ENCODE measurements around the gene STPG4.

Gene STPG4

DNA sequence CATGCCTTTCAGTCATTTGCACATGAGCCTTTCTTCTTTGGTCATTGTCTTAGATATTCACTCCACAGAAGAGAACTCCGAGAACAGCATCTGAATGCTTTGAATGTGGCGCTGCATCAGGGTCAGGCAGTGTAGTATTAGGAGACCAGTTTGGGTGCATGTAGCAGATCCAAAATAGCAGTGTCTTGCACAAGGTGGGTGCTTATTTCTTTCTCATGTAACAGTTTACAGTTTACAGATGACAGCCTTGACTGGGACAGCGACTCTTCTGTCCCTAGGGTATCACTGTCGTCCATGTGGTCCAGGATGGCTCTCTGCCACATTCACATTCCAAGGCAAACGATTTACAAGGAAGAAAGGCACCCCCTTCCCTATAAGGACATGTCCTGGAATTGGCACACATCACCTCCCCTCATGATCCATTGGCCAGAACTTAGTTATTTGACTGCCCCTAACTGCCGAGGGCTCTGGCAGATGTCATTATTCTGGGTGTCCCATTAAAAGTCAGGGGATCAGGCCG lies 101.0 kb downstream of the STPG4 start:
- Histone ChIP-seq H3K9me3 (ENCODE audit: control insufficient read depth, insufficient read depth, low read length) (no peaks in the 10 kb centered on the region), H3K36me3 (ENCODE audit: control insufficient read depth, insufficient read depth, low read length) (peaks cover 15% of the 10 kb centered on the region), H3K27me3 (ENCODE audit: control insufficient read depth, insufficient read depth, low read length) (no peaks in the 10 kb centered on the region), H3K9ac (ENCODE audit: low read depth, low read length) (no peak overlapping the region), H3K4me1 (ENCODE audit: control insufficient read depth, insufficient read depth, low read length) (peaks cover 4% of the 10 kb centered on the region), H3K4me3 (ENCODE audit: low read depth, low read length) (no peak overlapping the region)

DNA sequence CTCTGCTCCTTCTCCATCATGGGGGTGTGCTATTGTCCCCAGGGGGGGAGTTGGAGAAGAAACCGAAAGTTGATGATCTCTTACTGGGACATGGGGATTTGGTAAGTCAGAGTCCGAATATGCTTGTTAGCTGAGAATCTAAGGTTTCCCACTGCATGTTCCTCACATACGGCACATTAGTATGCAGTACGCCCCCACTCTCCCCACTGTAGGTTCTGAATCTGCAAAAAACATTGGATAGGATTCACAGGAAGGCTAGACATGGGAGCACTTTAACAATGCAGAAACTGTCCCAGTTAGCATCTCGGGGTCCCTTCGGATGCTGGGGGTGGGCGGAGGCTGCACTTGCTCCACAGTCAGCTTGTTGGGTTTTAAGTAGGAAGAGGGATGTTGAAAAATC lies 102.3 kb downstream of the STPG4 start:
- Histone ChIP-seq H3K4me1 (ENCODE audit: control insufficient read depth, insufficient read depth, low read length) (peaks cover 4% of the 10 kb centered on the region), H3K36me3 (ENCODE audit: control insufficient read depth, insufficient read depth, low read length) (peaks cover 16% of the 10 kb centered on the region), H3K4me3 (ENCODE audit: low read depth, low read length) (no peak overlapping the region), H3K9me3 (ENCODE audit: control insufficient read depth, insufficient read depth, low read length) (no peaks in the 10 kb centered on the region), H3K9ac (ENCODE audit: low read depth, low read length) (no peak overlapping the region), H3K27me3 (ENCODE audit: control insufficient read depth, insufficient read depth, low read length) (no peaks in the 10 kb centered on the region)

DNA sequence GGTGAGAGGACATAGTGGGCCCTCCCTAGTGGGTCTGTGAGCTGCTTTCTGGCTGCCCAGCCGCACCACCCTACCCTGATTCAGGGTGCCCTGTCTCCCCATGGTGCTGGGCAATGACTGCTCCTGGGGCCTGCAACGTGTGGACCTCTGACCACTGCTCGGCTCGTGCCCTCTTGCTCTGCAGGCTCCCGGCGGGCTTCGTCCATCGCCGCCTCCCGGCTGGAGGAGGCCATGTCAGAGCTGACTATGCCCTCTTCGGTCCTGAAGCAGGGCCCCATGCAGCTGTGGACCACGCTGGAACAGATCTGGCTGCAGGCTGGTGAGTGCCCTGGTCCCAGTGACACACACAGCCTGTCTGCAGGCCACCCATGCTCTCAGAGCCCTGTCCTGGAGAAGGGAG lies 103.5 kb downstream of the STPG4 start:
- Histone ChIP-seq H3K27me3 (ENCODE audit: control insufficient read depth, insufficient read depth, low read length) (no peaks in the 10 kb centered on the region), H3K36me3 (ENCODE audit: control insufficient read depth, insufficient read depth, low read length) (peaks cover 19% of the 10 kb centered on the region), H3K9me3 (ENCODE audit: control insufficient read depth, insufficient read depth, low read length) (no peaks in the 10 kb centered on the region), H3K4me1 (ENCODE audit: control insufficient read depth, insufficient read depth, low read length) (peaks cover 4% of the 10 kb centered on the region), H3K4me3 (ENCODE audit: low read depth, low read length) (no peak overlapping the region), H3K9ac (ENCODE audit: low read depth, low read length) (no peak overlapping the region)

DNA sequence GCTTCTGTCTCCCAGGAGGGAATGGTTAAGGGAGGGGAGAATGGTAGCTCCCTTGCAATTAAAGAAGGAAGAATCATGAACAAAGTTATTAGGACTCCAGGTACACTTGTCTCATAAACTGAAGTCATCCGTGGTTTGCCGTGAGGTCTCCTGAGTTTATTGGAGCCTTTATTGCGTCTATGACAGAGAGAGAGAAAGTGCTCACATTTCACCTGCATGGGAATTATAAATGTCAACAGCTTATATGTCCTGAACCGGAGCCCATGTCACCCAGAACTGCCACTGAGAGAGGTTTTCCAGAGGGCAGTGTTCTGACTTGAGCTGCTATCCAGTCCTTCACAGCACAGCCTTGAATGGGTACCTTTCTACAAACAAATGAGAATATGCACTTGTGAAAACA lies 104.3 kb downstream of the STPG4 start:
- no peak overlapping the region for H3K9ac ChIP-seq (ENCODE audit: low read depth, low read length)
- H3K27me3 ChIP-seq (ENCODE audit: control insufficient read depth, insufficient read depth, low read length), result no peaks in the 10 kb centered on the region
- H3K4me3 ChIP-seq (ENCODE audit: low read depth, low read length), result no peak overlapping the region
- no peaks in the 10 kb centered on the region for H3K4me1 ChIP-seq (ENCODE audit: control insufficient read depth, insufficient read depth, low read length)
- no peaks in the 10 kb centered on the region for H3K9me3 ChIP-seq (ENCODE audit: control insufficient read depth, insufficient read depth, low read length)
- peaks cover 19% of the 10 kb centered on the region for H3K36me3 ChIP-seq (ENCODE audit: control insufficient read depth, insufficient read depth, low read length)

DNA sequence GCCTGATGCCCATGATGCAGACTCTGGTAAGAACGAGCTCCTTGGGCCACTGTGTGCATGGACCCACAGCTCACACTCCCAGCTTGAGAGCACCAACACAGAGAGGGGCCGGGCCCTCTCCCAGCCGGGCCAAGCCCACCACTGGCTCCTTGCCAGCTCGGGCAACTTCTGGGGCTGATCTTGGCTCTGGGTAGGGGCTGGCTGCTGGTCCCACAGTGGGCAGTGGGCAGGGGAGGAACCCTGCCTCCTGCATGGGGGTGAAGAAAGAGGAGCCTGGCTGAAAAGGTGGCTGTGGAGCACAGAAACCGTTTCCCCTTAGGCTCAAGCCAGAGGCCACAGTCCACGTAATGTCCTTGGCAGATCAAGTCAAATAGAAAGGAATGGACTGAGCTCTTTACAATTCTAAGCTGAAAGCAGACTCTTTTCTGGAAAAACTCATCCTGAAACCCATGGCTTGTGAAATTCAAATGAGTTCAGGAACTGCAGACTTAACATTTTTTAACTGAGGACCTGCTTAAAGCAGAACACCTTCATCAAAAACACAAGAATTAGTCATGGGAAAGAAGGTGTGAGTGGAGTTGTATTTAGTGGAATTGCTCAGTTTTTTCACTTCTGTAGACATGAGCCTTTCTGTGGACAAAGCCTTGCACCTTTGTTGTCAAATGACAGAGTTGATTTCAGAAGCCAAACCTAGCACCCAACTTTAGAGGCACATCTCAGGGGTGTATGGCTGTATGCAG lies 104.9 kb downstream of the STPG4 start:
- Histone ChIP-seq H3K36me3 (ENCODE audit: control insufficient read depth, insufficient read depth, low read length) (peaks cover 19% of the 10 kb centered on the region), H3K4me1 (ENCODE audit: control insufficient read depth, insufficient read depth, low read length) (no peaks in the 10 kb centered on the region), H3K9ac (ENCODE audit: low read depth, low read length) (no peak overlapping the region), H3K27me3 (ENCODE audit: control insufficient read depth, insufficient read depth, low read length) (no peaks in the 10 kb centered on the region), H3K4me3 (ENCODE audit: low read depth, low read length) (no peak overlapping the region), H3K9me3 (ENCODE audit: control insufficient read depth, insufficient read depth, low read length) (no peaks in the 10 kb centered on the region)

DNA sequence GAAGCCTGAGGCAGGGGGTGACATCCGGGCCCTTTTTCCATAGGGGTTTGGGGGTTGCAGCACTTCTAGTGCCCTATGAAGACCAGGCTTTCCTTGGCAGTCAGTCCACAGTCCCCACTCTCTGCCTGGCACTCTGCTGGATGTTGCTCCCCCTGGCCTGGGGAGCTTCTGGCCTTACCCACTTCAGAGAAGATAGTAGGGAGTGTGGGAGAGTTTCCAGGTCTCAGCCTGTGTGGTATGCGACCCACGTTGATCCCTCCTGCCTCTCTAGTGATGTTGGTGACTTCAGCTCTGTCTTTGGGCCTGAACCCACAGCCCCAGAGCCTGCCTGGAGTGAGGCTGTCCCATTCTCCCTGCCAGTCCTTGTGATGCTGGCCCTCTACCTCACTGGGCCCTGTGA lies 105.6 kb downstream of the STPG4 start:
- peaks cover 19% of the 10 kb centered on the region for H3K36me3 ChIP-seq (ENCODE audit: control insufficient read depth, insufficient read depth, low read length)
- no peaks in the 10 kb centered on the region for H3K27me3 ChIP-seq (ENCODE audit: control insufficient read depth, insufficient read depth, low read length)
- no peaks in the 10 kb centered on the region for H3K4me1 ChIP-seq (ENCODE audit: control insufficient read depth, insufficient read depth, low read length)
- H3K4me3 ChIP-seq (ENCODE audit: low read depth, low read length), result no peak overlapping the region
- H3K9ac ChIP-seq (ENCODE audit: low read depth, low read length), result no peak overlapping the region
- H3K9me3 ChIP-seq (ENCODE audit: control insufficient read depth, insufficient read depth, low read length), result no peaks in the 10 kb centered on the region

DNA sequence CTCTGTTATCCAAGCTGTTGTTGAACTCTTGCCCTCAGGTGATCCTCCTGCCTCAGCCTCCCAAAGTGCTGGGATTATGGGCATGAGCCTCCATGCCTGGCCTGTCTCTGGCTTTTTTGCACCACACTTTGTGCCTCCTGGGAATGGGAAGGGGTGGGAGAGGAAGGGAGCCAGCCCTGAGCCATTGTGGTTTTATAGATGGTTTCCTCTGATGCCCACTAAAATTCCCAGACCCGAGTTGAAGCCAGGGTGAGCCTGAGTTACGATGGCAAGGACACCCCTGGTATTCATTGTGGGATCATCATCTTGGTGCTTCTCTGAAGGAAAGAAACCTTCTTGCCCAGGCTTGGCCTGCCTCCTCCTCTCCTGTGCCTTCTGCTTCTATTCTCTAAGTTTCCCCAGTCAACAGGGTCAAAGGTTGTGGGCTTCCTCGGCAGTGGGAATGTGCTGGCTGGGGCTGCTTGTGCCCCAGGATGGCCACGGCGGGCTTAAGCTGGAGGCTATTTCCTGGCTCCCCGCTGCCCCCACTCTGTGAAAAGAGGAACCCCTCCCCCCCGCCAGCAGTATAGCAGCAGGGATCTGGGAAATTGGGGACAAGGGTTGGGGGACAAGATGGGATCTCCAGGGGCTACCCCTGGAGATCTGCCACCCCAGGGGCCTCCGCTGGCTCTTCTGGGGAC lies 106.2 kb downstream of the STPG4 start:
- peaks cover 19% of the 10 kb centered on the region for H3K36me3 ChIP-seq (ENCODE audit: control insufficient read depth, insufficient read depth, low read length)
- no peak overlapping the region for H3K9ac ChIP-seq (ENCODE audit: low read depth, low read length)

DNA sequence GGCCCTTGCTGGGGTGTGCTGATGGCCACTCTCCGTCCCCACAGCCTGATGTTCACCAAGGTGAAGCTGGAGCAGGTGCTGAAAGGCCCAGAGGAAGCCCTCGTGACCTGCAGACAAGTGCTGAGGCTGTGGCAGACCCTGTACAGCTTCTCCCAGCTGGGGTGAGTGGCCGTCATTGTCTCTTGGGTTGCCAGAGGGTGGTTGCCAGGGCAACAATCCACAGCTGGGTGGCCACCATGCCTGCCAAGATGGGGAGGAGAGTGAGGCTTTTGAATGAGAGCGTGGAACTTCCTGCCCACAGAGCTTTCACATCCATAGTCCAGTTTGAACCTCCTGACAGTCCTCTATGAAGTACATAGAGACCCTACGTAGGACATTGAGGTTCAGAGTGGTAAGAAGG lies 108.8 kb downstream of the STPG4 start:
- Histone ChIP-seq H3K9ac (ENCODE audit: low read depth, low read length) (no peak overlapping the region), H3K27me3 (ENCODE audit: control insufficient read depth, insufficient read depth, low read length) (no peaks in the 10 kb centered on the region), H3K36me3 (ENCODE audit: control insufficient read depth, insufficient read depth, low read length) (peaks cover 8% of the 10 kb centered on the region), H3K4me1 (ENCODE audit: control insufficient read depth, insufficient read depth, low read length) (peaks cover 3% of the 10 kb centered on the region), H3K9me3 (ENCODE audit: control insufficient read depth, insufficient read depth, low read length) (no peaks in the 10 kb centered on the region), H3K4me3 (ENCODE audit: low read depth, low read length) (no peak overlapping the region)

More for the DNA sequence above, 106.2 kb downstream of the STPG4 start:
- no peaks in the 10 kb centered on the region for H3K27me3 ChIP-seq (ENCODE audit: control insufficient read depth, insufficient read depth, low read length)
- no peak overlapping the region for H3K4me3 ChIP-seq (ENCODE audit: low read depth, low read length)
- H3K4me1 ChIP-seq (ENCODE audit: control insufficient read depth, insufficient read depth, low read length), result no peaks in the 10 kb centered on the region
- H3K9me3 ChIP-seq (ENCODE audit: control insufficient read depth, insufficient read depth, low read length), result no peaks in the 10 kb centered on the region

DNA sequence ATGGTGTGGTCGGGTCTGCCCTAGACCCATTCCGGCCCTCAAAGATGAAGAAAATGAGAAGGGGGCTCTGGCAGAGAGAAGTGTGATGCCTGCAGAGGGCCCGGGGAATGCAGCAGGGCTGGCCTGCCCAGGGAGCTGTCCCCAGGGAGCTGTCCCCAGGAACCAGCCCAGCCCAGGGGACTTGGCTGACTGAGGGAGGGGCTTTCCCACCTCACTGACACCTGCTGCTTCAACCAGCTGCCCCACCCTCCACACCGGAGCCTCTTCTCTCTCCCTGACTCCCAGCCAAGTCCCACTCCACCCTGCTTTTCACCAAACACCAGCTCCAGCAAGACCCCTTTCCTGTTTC lies 111.2 kb downstream of the STPG4 start:
- Histone ChIP-seq H3K4me1 (ENCODE audit: control insufficient read depth, insufficient read depth, low read length) (peaks cover 3% of the 10 kb centered on the region), H3K27me3 (ENCODE audit: control insufficient read depth, insufficient read depth, low read length) (no peaks in the 10 kb centered on the region), H3K36me3 (ENCODE audit: control insufficient read depth, insufficient read depth, low read length) (peaks cover 8% of the 10 kb centered on the region), H3K4me3 (ENCODE audit: low read depth, low read length) (no peak overlapping the region), H3K9me3 (ENCODE audit: control insufficient read depth, insufficient read depth, low read length) (no peaks in the 10 kb centered on the region), H3K9ac (ENCODE audit: low read depth, low read length) (no peak overlapping the region)

DNA sequence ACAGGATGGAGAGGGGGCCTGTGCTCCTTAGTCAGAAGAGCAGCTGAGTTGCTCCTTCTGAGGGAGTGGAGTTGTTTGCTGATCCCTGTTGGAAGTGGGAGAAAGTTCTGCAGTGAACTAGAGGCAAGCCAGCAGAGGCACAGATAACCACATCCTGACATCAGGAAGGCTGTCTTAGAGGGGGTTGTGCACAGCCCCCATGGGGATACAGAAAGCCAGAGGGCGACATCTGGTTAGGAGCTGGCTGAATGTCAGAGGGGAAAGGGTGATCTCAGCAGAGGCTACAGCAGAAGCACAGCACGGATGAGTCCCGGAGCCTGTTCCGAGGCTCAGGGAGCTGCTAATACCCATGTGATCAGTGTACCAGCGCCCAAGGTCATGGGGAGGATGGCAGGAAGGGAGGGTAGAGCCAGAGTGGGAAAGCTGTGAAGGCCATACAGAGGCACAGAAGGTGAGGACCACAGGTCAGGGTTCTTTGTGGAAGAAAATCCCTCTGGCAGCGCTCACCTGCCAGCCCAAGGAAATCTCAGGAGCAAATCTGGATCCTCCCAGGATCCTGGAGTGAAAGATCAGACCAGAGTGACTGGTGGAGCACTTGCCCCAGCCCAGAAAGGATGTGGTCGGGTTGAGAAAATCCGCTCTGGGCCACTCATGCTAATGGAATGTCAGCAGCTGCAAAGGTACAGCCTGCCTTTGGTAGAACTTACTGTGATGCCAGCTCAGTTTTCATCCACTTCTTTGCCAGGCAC lies 111.8 kb downstream of the STPG4 start:
- no peaks in the 10 kb centered on the region for H3K9me3 ChIP-seq (ENCODE audit: control insufficient read depth, insufficient read depth, low read length)
- no peak overlapping the region for H3K9ac ChIP-seq (ENCODE audit: low read depth, low read length)
- H3K27me3 ChIP-seq (ENCODE audit: control insufficient read depth, insufficient read depth, low read length), result no peaks in the 10 kb centered on the region
- H3K36me3 ChIP-seq (ENCODE audit: control insufficient read depth, insufficient read depth, low read length), result peaks cover 8% of the 10 kb centered on the region
- no peak overlapping the region for H3K4me3 ChIP-seq (ENCODE audit: low read depth, low read length)
- H3K4me1 ChIP-seq (ENCODE audit: control insufficient read depth, insufficient read depth, low read length), result peaks cover 3% of the 10 kb centered on the region

DNA sequence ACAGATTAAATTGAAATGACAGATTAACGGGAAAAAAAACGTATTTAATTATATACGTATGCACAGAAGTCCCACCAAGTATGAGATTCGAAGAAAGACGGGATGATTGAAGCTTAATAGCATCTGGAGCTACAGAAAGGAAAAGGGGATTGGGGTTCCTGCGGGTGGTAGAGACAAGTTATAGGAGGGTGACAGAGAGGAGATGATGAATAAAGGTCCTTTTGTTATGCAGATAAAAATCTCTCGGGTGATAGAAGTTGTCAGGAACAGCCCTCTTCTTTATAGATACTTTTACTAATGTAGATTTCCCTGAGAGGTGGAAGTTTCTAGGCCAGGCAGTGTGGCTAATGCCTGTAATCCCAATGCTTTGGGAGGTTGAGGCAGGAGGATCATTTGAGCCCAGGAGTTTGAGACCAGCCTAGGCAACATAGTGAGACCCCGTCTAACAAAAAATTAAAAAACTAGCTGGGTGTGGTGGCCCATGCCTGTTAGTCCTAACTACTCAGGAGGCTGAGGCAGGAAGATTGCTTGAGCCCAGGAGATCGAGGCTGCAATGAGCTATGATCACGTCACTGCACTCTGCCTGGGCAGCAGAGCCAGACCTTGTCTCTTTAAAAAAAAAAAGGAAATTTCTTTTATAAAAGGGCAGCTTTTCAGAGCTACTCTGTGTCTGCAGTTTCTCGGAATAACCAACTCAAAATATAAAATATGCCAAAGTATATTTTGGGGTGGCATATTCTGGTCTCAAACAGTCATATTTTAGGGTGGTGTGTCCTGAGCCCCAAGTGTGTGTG lies 113.0 kb downstream of the STPG4 start:
- H3K36me3 ChIP-seq (ENCODE audit: control insufficient read depth, insufficient read depth, low read length), result peaks cover 6% of the 10 kb centered on the region

More for the DNA sequence above, 113.0 kb downstream of the STPG4 start:
- Histone ChIP-seq H3K9ac (ENCODE audit: low read depth, low read length) (no peak overlapping the region), H3K27me3 (ENCODE audit: control insufficient read depth, insufficient read depth, low read length) (no peaks in the 10 kb centered on the region), H3K4me1 (ENCODE audit: control insufficient read depth, insufficient read depth, low read length) (peaks cover 3% of the 10 kb centered on the region), H3K9me3 (ENCODE audit: control insufficient read depth, insufficient read depth, low read length) (no peaks in the 10 kb centered on the region), H3K4me3 (ENCODE audit: low read depth, low read length) (no peak overlapping the region)

Measured in iPS-15b (cell line).